Left ventricle myocardium superior (tissue), 1 donor: ENCODE data around the gene TMEM202. TPM values are rescaled to one million over a fixed set of nuclear protein-coding genes. Genes with fewer than 3 reads are reported as not detected.
"Not testable (repeated sequence)": the region's sequence is repeated elsewhere in the genome, so short reads cannot be mapped to it uniquely, and the experiment has no call there.

Source experiments
- ATAC-seq: fragments of 200-7000 bp; cut with Tn5 transposase; one replicate; pipeline ENCODE4 v1.9.1; 2020; ENCODE audit warnings: mild to moderate bottlenecking, moderate library complexity
- DNase-seq: peaks from one replicate; pipeline ENCODE4 v3.0.0-alpha.2; 2020
- intact Hi-C: fragments of 100-400 bp; cut with micrococcal nuclease; formaldehyde crosslinking; loops from one replicate; pipeline ENCODE4 v1.11.0; 2022
- total RNA-seq: library from RNA; stranded (reverse); fragmentation: NEBNext Ultra II Directional; extraction: Animal tissue kit (Norgen Biotek cat#: 25700); gene quantifications from one replicate; pipeline ENCODE4 v1.2.1, GENCODE V29; 2021
- donor health status: DM: no; HTN: yes; CAD: no; lungs with severe emphysema.

TMEM202 gene
- total RNA-seq, 1 donor from 2014 or later: not detected

GRCh38 chr15:72396331-72396730 lies 1.8 kb upstream of the TMEM202 start:
- ATAC-seq, DNase-seq, intact Hi-C loops: not testable (repeated sequence)

DNA sequence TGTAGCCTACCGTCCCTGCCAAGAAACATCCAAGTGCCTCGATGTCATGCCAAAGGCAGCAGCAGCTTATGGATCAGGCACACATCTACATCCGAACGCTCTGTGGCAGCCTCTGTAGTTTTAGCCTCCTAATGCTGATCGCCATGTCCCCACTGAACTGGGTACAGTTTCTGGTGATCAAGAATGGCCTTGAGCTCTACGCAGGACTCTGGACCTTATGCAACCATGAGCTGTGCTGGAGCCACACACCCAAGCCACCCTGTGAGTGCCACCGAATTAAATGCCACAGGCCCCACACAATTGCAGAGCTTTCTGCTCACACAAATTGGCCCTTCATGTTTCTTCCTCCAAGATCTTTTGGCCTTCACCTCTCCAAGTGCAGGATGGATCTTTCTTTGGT lies 543 bp downstream of the TMEM202 start:
- intact Hi-C loops: no loop called here
- no peak for DNase-seq
- no peak for ATAC-seq

DNA sequence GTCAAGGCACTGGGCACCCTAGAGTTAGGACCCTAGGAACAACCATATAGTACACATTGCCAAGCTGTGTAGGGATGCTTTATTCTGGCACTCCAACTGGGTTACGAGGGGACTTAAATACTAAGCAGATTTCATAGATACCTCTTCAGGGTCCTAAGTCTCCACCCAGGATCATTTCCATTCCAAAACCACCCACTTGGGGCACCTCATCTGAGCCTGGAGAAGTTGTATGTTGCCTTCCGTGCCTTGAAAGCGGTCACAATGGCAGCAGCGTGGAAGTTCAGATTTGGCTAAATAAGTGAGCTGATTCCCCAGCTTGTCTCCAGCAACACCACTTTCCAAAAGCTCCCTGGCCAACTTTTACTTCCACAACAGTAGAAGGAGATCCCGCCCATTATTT lies 4.6 kb downstream of the TMEM202 start:
- intact Hi-C loops: no loop called here
- ATAC-seq (no peak), DNase-seq (no peak)

- intact Hi-C loops: no loop called here
Observed at GRCh38 chr15:72404356-72404755, 6.3 kb downstream of the TMEM202 start.

GRCh38 chr15:72404841-72405240 lies 6.7 kb downstream of the TMEM202 start:
- intact Hi-C loops: no loop called here
- no peak for DNase-seq
- ATAC-seq: no peak

More at GRCh38 chr15:72404356-72404755, 6.3 kb downstream of the TMEM202 start:
- ATAC-seq (no peak), DNase-seq (no peak)

- DNase-seq (no peak), ATAC-seq (no peak)
- intact Hi-C loops: no loop called here
Observed at GRCh38 chr15:72406936-72407335, 8.8 kb downstream of the TMEM202 start.

DNA sequence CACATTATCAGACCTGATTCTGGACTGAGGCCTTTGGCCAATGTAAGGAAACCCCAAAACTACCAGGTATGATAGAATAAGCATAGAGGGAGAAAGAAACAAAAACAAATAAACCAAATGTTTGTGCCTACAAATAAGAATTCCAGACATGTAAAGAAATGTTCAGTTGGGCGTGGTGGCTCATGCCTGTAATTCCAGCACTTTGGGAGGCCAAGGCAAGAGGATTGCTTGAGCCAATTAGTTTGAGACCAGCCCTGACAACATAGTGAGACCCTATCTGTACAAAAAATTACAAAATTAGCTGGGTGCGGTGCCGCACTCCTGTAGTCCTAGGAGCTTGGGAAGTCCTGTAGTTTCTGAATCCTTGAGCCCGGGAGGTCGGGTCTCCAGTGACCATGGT lies 13.0 kb downstream of the TMEM202 start:
- ATAC-seq (no peak), DNase-seq (no peak)
- intact Hi-C loops: no loop called here

GRCh38 chr15:72411544-72411943 lies 13.4 kb downstream of the TMEM202 start:
- intact Hi-C loops: no loop called here
- no peak for DNase-seq
- no peak for ATAC-seq

DNA sequence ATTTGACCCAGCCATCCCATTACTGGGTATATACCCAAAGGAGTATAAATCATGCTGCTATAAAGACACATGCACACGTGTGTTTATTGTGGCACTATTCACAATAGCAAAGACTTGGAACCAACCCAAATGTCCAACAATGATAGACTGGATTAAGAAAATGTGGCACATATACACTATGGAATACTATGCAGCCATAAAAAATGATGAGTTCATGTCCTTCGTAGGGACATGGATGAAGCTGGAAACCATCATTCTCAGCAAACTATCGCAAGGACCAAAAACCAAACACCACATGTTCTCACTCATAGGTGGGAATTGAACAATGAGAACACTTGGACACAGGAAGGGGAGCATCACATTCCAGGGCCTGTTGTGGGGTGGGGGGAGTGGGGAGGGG lies 15.2 kb downstream of the TMEM202 start:
- intact Hi-C loops, DNase-seq, ATAC-seq: not testable (repeated sequence)

DNA sequence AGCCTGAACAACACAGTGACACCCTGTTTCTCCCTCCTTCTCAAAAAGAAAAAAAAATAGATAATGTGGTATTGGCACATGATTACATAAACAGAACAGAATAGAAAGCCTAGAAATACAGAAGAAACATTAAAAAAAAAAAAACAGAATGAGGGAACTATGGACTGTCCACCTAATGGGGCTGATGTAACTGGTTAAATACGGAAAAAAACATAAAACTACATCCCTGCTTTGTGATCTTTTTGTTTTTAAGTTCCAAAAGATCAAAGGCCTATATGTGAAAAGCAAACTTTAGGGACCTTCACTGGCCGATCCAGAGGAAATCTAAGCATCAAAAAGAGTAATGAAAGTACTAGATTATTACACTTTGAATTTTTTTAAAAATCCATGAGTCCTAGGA lies 17.2 kb downstream of the TMEM202 start:
- no peak for DNase-seq

GRCh38 chr15:72419768-72420167 lies 21.7 kb downstream of the TMEM202 start:
- DNase-seq, ATAC-seq, intact Hi-C loops: not testable (repeated sequence)

More for the DNA sequence above, 17.2 kb downstream of the TMEM202 start:
- no peak for ATAC-seq
- intact Hi-C loops: no loop called here

DNA sequence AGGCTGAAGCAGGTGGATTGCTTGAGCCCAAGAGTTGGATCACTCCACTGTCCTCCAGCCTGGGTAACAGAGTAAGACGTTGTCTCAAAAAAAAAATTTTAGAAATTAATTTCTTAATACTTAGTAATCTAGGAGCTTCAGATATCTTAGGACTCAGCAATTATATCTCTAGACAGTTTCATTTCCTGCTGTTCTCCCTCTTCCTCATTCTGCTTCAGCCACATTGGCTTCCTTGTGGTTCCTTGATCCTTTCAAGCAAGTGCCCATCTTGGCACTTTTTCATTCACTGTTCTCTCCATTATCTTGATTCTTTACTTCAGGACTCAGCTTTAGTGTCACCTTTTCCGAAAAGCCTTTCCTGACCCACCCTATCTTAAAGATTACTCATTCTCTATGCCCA lies 22.5 kb downstream of the TMEM202 start:
- intact Hi-C loops: no loop called here
- no peak for ATAC-seq
- DNase-seq: no peak

- intact Hi-C loops: no loop called here
- ATAC-seq (no peak), DNase-seq (no peak)
Observed at GRCh38 chr15:72421484-72421883, 23.4 kb downstream of the TMEM202 start.

GRCh38 chr15:72423256-72423655 lies 25.2 kb downstream of the TMEM202 start:
- no peak for ATAC-seq

GRCh38 chr15:72426753-72427152 lies 28.6 kb downstream of the TMEM202 start:
- DNase-seq: no peak
- ATAC-seq: no peak
- intact Hi-C loops: no loop called here

More at GRCh38 chr15:72423256-72423655, 25.2 kb downstream of the TMEM202 start:
- DNase-seq: no peak
- intact Hi-C loops: no loop called here

GRCh38 chr15:72437650-72438316 lies 39.7 kb downstream of the TMEM202 start:
- DNase-seq (no peak), ATAC-seq (no peak)
- intact Hi-C loops: no loop called here

DNA sequence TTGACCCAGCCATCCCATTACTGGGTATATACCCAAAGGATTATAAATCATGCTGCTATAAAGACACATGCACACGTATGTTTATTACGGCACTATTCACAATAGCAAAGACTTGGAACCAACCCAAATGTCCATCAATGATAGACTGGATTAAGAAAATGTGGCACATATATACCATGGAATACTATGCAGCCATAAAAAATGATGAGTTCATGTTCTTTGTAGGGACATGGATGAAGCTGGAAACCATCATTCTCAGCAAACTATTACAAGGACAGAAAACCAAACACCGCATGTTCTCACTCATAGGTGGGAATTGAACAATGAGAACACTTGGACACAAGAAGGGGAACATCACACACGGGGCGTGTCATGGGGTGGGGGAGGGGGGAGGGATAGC lies 44.7 kb downstream of the TMEM202 start:
- intact Hi-C loops, ATAC-seq, DNase-seq: not testable (repeated sequence)

- intact Hi-C loops: no loop called here
- no peak for ATAC-seq
- no peak for DNase-seq
Observed at GRCh38 chr15:72445426-72445825, 47.3 kb downstream of the TMEM202 start.

DNA sequence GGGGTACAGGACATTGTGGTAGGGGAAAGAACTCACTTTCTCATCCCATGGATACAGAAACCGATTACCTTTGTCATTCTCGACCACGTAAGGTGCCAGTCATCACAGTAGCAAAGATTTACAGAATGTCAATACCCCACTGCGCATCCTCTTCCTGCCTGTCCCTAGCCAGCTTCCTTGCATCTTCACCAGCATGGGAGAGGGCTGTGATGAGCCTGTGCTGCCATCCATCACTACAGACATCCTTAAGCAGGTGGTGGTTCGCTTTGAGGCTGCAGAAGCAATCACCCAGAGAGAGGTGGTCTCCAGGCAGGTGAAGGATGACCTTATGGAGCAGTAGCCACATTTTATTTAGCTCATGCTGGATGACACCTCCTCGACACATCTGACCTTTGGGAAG lies 52.7 kb downstream of the TMEM202 start:
- ATAC-seq: no peak
- intact Hi-C loops: no loop called here

DNA sequence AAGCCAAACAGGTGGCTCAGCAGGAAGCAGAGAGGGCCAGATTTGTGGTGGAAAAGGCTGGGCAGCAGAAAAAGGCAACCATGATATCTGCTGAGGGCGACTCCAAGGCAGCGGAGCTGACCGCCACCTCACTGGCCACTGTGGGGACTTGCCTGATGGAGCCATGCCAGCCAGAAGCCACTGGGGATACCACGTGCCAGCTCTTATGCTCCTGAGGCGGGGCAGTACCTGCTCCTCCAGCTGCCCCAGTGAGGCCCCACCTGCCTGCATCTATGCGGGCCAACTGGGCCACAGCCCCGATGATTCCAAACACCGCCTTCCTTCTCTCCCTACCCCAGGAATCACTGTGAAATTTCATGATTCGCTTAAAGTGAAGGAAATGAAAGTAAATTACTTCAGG lies 53.1 kb downstream of the TMEM202 start:
- intact Hi-C loops: no loop called here
- no peak for ATAC-seq
- DNase-seq: no peak

More for the DNA sequence above, 52.7 kb downstream of the TMEM202 start:
- DNase-seq: no peak

GRCh38 chr15:72456684-72457083 lies 58.6 kb downstream of the TMEM202 start:
- DNase-seq (no peak), ATAC-seq (no peak)
- intact Hi-C loops: no loop called here
